ENCODE measurements around the gene FHIT. TPM values are rescaled to one million over a fixed set of nuclear protein-coding genes. Genes with fewer than 3 reads are reported as not detected.

FHIT gene
- total RNA-seq, 1 donor, result 4.8 TPM

- DNase-seq (ENCODE audit: low read depth in 2 of 3, low spot score in 2 of 3), result no peak
Measured at GRCh38 chr3:60781935-60782334, 469.3 kb downstream of the FHIT start.

GRCh38 chr3:60779637-60780036 lies 471.6 kb downstream of the FHIT start:
- no peak for DNase-seq (ENCODE audit: low read depth in 2 of 3, low spot score in 2 of 3)

- no peak for DNase-seq (ENCODE audit: low read depth in 2 of 3, low spot score in 2 of 3)
Measured at GRCh38 chr3:60775985-60776384, 475.3 kb downstream of the FHIT start.

- no peak for DNase-seq (ENCODE audit: low read depth in 2 of 3, low spot score in 2 of 3)
Measured at GRCh38 chr3:60774617-60775016, 476.6 kb downstream of the FHIT start.

- no peak for DNase-seq (ENCODE audit: low read depth in 2 of 3, low spot score in 2 of 3)
Measured at GRCh38 chr3:60772584-60772983, 478.7 kb downstream of the FHIT start.

GRCh38 chr3:60771766-60772165 lies 479.5 kb downstream of the FHIT start:
- DNase-seq (ENCODE audit: low read depth in 2 of 3, low spot score in 2 of 3), result no peak

GRCh38 chr3:60770532-60770931 lies 480.7 kb downstream of the FHIT start:
- no peak for DNase-seq (ENCODE audit: low read depth in 2 of 3, low spot score in 2 of 3)

- DNase-seq (ENCODE audit: low read depth in 2 of 3, low spot score in 2 of 3), result no peak
Measured at GRCh38 chr3:60767536-60767935, 483.7 kb downstream of the FHIT start.

- DNase-seq (ENCODE audit: low read depth in 2 of 3, low spot score in 2 of 3), result no peak
Measured at GRCh38 chr3:60765776-60766175, 485.5 kb downstream of the FHIT start.

- DNase-seq (ENCODE audit: low read depth in 2 of 3, low spot score in 2 of 3), result no peak
Measured at GRCh38 chr3:60764870-60765269, 486.4 kb downstream of the FHIT start.

GRCh38 chr3:60760145-60760544 lies 491.1 kb downstream of the FHIT start:
- DNase-seq (ENCODE audit: low read depth in 2 of 3, low spot score in 2 of 3), result no peak

- no peak for DNase-seq (ENCODE audit: low read depth in 2 of 3, low spot score in 2 of 3)
Measured at GRCh38 chr3:60759439-60759838, 491.8 kb downstream of the FHIT start.

GRCh38 chr3:60758831-60759230 lies 492.4 kb downstream of the FHIT start:
- DNase-seq (ENCODE audit: low read depth in 2 of 3, low spot score in 2 of 3), result no peak

- peak in 2 of 3 donors; percentile 9 to 58 for DNase-seq (ENCODE audit: low read depth in 2 of 3, low spot score in 2 of 3)
Measured at GRCh38 chr3:60758171-60758570, 493.1 kb downstream of the FHIT start.

GRCh38 chr3:60757724-60758123 lies 493.5 kb downstream of the FHIT start:
- DNase-seq (ENCODE audit: low read depth in 2 of 3, low spot score in 2 of 3), result no peak

GRCh38 chr3:60756241-60757030 lies 494.8 kb downstream of the FHIT start:
- DNase-seq (ENCODE audit: low read depth in 2 of 3, low spot score in 2 of 3), result no peak

GRCh38 chr3:60755094-60755493 lies 496.2 kb downstream of the FHIT start:
- DNase-seq (ENCODE audit: low read depth in 2 of 3, low spot score in 2 of 3), result no peak

GRCh38 chr3:60754617-60755016 lies 496.6 kb downstream of the FHIT start:
- DNase-seq (ENCODE audit: low read depth in 2 of 3, low spot score in 2 of 3), result no peak

- no peak for DNase-seq (ENCODE audit: low read depth in 2 of 3, low spot score in 2 of 3)
Measured at GRCh38 chr3:60752809-60753208, 498.4 kb downstream of the FHIT start.

GRCh38 chr3:60746695-60747416 lies 504.4 kb downstream of the FHIT start:
- DNase-seq (ENCODE audit: low read depth in 2 of 3, low spot score in 2 of 3), result no peak

- no peak for DNase-seq (ENCODE audit: low read depth in 2 of 3, low spot score in 2 of 3)
Measured at GRCh38 chr3:60746043-60746638, 505.1 kb downstream of the FHIT start.

Data from hematopoietic multipotent progenitor cell (in vitro differentiated cells).